GM19099 (cell line): ENCODE results near the gene AADACL2.

Experiments
- POLR2A ChIP-seq: IDR thresholded peaks from 3 replicates; pipeline ENCODE4 v1.6.1; 2011; ENCODE audit warnings: low read depth; ENCODE audit not compliant: insufficient read length; ENCODE audit errors: extremely low read depth

Gene AADACL2

GRCh38 chr3:151788401-151788800, 54.7 kb downstream of the AADACL2 start:
- no peak for TF ChIP-seq POLR2A

GRCh38 chr3:151789853-151790463, 56.2 kb downstream of the AADACL2 start:
- no peak for TF ChIP-seq POLR2A

DNA sequence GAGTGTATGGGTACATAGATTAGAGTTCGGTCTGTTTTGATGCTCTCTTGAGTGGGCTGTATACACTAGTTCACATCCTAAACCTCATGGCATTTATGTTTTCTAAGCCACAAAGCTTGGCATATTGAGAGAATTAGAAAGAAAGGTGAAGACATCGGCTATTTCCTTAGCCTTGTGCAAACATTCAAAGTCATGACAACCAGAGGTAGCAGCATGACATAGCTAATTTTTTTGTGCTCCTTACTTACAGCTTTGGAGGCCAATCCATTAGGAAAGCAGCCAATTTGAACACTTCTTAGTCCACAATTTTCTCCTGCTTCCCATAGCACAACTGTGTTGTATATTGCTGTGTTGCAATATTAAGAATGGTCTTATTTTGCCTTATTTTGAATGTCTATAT, 58.7 kb downstream of the AADACL2 start:
- no peak for TF ChIP-seq POLR2A

- no peak for TF ChIP-seq POLR2A
These were observed 59.9 kb downstream of the AADACL2 start for GRCh38 chr3:151793636-151794035.

GRCh38 chr3:151794080-151794479, 60.4 kb downstream of the AADACL2 start:
- no peak for TF ChIP-seq POLR2A

DNA sequence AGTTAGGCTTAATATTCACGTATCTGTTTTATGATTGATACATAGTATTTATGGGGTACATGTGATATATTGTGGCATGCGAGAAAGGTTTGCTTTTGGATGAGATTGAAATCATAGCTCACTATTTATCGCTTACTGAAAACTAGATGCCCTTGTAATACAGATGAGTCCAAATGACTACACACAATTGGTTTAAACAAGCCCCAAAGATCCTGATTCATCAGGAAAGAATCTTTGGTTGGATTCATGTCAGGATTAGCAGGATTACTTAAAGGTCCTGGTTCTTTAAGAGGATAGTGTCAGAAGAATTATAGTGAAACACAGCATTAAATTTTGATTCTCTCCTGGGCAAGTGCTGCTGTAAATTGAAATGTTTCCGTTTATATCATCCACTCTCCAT, 61.5 kb downstream of the AADACL2 start:
- TF ChIP-seq POLR2A: no peak

GRCh38 chr3:151796105-151796680, 62.5 kb downstream of the AADACL2 start:
- no peak for TF ChIP-seq POLR2A

DNA sequence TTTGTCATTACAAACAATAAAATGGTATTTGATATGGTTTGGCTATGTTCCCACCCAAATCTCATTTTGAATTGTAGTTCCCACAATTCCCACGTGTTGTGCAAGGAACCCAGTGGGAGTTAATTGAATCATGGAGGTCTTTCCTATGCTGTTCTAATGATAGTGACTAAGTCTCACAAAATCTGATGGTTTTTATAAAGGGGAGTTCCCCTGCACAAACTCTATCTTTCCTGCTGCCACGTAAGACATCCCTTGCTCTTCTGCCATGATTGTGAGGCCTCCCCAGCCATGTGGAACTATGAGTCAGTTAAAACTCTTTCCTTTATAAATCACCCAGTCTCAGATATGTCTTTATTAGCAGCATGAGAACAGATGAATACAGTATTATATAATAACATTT, 64.7 kb downstream of the AADACL2 start:
- no peak for TF ChIP-seq POLR2A

GRCh38 chr3:151800431-151800830, 66.7 kb downstream of the AADACL2 start:
- TF ChIP-seq POLR2A: no peak

- no peak for TF ChIP-seq POLR2A
These were observed 70.5 kb downstream of the AADACL2 start for GRCh38 chr3:151804267-151804666.

DNA sequence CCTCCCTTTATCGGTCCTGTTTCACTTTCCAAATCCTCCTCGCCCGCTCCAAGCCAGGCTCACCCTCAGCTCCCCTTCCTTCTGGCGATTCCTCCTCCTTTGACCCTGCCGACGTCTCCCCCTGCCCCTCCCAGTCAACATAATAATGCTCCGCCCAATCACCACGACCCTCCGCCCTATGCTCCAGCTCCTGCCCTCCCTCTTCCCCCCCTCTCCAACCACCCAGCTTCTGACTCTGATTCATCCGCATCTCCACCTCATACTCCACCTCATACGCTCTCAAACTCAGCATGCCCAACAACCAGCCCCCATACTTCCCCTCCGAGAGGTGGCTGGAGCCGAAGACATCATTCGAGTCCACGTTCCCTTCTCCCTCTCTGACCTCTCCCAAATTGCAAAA, 73.1 kb downstream of the AADACL2 start:
- TF ChIP-seq POLR2A: no peak
